ENCODE data around the gene EIF3K.
A peak's percentile ranks its signal among the peaks of the same experiment; 100 is the strongest.
"Not testable (repeated sequence)": the region's sequence is repeated elsewhere in the genome, so short reads cannot be mapped to it uniquely, and the experiment has no call there.

Gene EIF3K, protein sequence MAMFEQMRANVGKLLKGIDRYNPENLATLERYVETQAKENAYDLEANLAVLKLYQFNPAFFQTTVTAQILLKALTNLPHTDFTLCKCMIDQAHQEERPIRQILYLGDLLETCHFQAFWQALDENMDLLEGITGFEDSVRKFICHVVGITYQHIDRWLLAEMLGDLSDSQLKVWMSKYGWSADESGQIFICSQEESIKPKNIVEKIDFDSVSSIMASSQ

GRCh38 chr19:38618590-38619360, at the start of gene EIF3K:
EIF3K (plus strand) TSS chr19:38619188; CDS start chr19:38619269, 81 bp downstream.
- Mint-ChIP-seq H3K9me3 (no peaks in the 10 kb centered on the region), H3K36me3 (ENCODE audit: low read depth) (peaks cover 22% of the 10 kb centered on the region), H3K4me3 (peak within 1 kb of the TSS; percentile 97 to 100 (median 99)), H3K27ac (peak within 1 kb of the TSS; percentile 67 to 92 (median 85)), H3K27me3 (ENCODE audit: low read depth) (no peaks in the 10 kb centered on the region), H3K4me1 (peaks cover 20% of the 10 kb centered on the region)
- TF ChIP-seq, protein P1, sequence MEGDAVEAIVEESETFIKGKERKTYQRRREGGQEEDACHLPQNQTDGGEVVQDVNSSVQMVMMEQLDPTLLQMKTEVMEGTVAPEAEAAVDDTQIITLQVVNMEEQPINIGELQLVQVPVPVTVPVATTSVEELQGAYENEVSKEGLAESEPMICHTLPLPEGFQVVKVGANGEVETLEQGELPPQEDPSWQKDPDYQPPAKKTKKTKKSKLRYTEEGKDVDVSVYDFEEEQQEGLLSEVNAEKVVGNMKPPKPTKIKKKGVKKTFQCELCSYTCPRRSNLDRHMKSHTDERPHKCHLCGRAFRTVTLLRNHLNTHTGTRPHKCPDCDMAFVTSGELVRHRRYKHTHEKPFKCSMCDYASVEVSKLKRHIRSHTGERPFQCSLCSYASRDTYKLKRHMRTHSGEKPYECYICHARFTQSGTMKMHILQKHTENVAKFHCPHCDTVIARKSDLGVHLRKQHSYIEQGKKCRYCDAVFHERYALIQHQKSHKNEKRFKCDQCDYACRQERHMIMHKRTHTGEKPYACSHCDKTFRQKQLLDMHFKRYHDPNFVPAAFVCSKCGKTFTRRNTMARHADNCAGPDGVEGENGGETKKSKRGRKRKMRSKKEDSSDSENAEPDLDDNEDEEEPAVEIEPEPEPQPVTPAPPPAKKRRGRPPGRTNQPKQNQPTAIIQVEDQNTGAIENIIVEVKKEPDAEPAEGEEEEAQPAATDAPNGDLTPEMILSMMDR (IDR thresholded peaks at IDR 0.05; ENCODE audit: unreplicated experiment in 3 of 3): no peak

GRCh38 chr19:38569368-38569983, 49.5 kb upstream of the EIF3K start:
- no peaks in the 10 kb centered on the region for H3K4me1 Mint-ChIP-seq
- H3K36me3 Mint-ChIP-seq (ENCODE audit: low read depth): no peaks in the 10 kb centered on the region
- no peak overlapping the region for H3K27ac Mint-ChIP-seq
- no peaks in the 10 kb centered on the region for H3K27me3 Mint-ChIP-seq (ENCODE audit: low read depth)
- no peak overlapping the region for H3K4me3 Mint-ChIP-seq
- no peaks in the 10 kb centered on the region for H3K9me3 Mint-ChIP-seq
- TF ChIP-seq, protein P1 (IDR thresholded peaks at IDR 0.05; ENCODE audit: unreplicated experiment in 3 of 3): no peak

DNA sequence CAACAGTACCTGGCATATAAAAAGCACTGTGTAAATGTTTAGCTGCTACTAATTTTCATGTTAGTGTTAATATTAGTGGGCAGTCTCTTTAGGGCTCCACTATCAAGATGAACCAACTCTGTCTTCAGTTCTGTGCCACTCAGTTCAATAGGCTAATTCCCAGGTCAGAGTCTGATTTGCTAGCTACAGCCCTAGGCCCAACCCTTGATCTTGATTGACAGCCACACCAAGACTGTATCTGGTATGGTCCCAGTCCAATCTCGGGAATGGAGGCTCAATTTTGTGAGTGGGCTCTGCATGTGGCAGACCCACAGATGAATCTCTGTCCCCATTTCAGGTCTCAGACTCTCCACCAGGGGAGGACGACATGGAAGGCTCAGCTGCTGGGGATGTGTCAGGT, 47.3 kb upstream of the EIF3K start:
- TF ChIP-seq, protein P1 (IDR thresholded peaks at IDR 0.05; ENCODE audit: unreplicated experiment in 3 of 3): no peak
- H3K4me1 Mint-ChIP-seq: no peaks in the 10 kb centered on the region
- H3K9me3 Mint-ChIP-seq: no peaks in the 10 kb centered on the region
- no peak overlapping the region for H3K27ac Mint-ChIP-seq
- no peaks in the 10 kb centered on the region for H3K36me3 Mint-ChIP-seq (ENCODE audit: low read depth)
- H3K4me3 Mint-ChIP-seq: no peak overlapping the region
- H3K27me3 Mint-ChIP-seq (ENCODE audit: low read depth): no peaks in the 10 kb centered on the region

GRCh38 chr19:38577826-38578225, 41.2 kb upstream of the EIF3K start:
- no peaks in the 10 kb centered on the region for H3K4me1 Mint-ChIP-seq
- H3K36me3 Mint-ChIP-seq (ENCODE audit: low read depth): no peaks in the 10 kb centered on the region
- no peak overlapping the region for H3K27ac Mint-ChIP-seq
- no peak overlapping the region for H3K4me3 Mint-ChIP-seq
- H3K9me3 Mint-ChIP-seq: no peaks in the 10 kb centered on the region
- TF ChIP-seq, protein P1 (IDR thresholded peaks at IDR 0.05; ENCODE audit: unreplicated experiment in 3 of 3): no peak
- no peaks in the 10 kb centered on the region for H3K27me3 Mint-ChIP-seq (ENCODE audit: low read depth)

- not testable (repeated sequence) for H3K4me1 Mint-ChIP-seq; H3K36me3 Mint-ChIP-seq (ENCODE audit: low read depth); H3K4me3 Mint-ChIP-seq; H3K9me3 Mint-ChIP-seq; H3K27ac Mint-ChIP-seq; H3K27me3 Mint-ChIP-seq (ENCODE audit: low read depth)
These were observed 39.7 kb upstream of the EIF3K start for GRCh38 chr19:38579304-38579703.

DNA sequence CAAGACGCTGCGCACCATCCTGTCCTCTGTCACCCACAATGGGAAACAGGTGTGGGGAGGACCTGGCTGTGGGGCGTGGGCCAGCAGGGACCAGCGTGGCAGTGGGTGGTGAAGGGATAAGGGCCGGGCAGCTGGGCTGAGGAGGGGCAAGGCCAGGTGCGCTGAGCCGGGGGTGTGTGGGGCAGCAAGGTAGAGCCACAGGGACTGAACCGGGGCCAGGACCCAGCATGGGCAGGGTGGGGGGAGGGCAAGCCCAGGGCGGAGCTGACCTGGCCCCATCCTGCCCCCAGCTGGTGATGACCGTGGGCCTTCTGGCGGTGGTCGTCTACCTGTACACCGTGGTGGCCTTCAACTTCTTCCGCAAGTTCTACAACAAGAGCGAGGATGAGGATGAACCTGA, 38.9 kb upstream of the EIF3K start:
- Mint-ChIP-seq H3K27ac (no peak overlapping the region), H3K9me3 (no peaks in the 10 kb centered on the region)

More for the DNA sequence above, 38.9 kb upstream of the EIF3K start:
- TF ChIP-seq, protein P1 (IDR thresholded peaks at IDR 0.05; ENCODE audit: unreplicated experiment in 3 of 3): no peak
- no peaks in the 10 kb centered on the region for H3K4me1 Mint-ChIP-seq
- H3K27me3 Mint-ChIP-seq (ENCODE audit: low read depth): no peaks in the 10 kb centered on the region
- no peak overlapping the region for H3K4me3 Mint-ChIP-seq
- no peaks in the 10 kb centered on the region for H3K36me3 Mint-ChIP-seq (ENCODE audit: low read depth)

Measured in nephron (organoid).